ENCODE measurements around the gene DRG1. TPM values are rescaled to one million over a fixed set of nuclear protein-coding genes. Genes with fewer than 3 reads are reported as not detected.

DRG1 gene
- total RNA-seq, 1 donor from 2014 or later: 48.3 TPM

Other genes with a start within 250 kb of the DRG1 start
- gene RNF185, start 239.4 kb upstream of the DRG1 start, total RNA-seq: 21.3 TPM
- gene LIMK2, start 187.3 kb upstream of the DRG1 start, total RNA-seq: 13.1 TPM
- gene PIK3IP1, start 107.1 kb upstream of the DRG1 start, total RNA-seq: 10.5 TPM
- 11.9 TPM for gene PATZ1, start 53.3 kb upstream of the DRG1 start, total RNA-seq
- gene EIF4ENIF1, start 90.2 kb downstream of the DRG1 start, total RNA-seq: 30.3 TPM
- 8.6 TPM for gene SFI1, start 96.9 kb downstream of the DRG1 start, total RNA-seq